Measurements from ENCODE around the gene SEC14L3. TPM values are rescaled to one million over a fixed set of nuclear protein-coding genes. Genes with fewer than 3 reads are reported as not detected.

SEC14L3 gene
- total RNA-seq, 1 experiment from 2014 or later = not detected

DNA sequence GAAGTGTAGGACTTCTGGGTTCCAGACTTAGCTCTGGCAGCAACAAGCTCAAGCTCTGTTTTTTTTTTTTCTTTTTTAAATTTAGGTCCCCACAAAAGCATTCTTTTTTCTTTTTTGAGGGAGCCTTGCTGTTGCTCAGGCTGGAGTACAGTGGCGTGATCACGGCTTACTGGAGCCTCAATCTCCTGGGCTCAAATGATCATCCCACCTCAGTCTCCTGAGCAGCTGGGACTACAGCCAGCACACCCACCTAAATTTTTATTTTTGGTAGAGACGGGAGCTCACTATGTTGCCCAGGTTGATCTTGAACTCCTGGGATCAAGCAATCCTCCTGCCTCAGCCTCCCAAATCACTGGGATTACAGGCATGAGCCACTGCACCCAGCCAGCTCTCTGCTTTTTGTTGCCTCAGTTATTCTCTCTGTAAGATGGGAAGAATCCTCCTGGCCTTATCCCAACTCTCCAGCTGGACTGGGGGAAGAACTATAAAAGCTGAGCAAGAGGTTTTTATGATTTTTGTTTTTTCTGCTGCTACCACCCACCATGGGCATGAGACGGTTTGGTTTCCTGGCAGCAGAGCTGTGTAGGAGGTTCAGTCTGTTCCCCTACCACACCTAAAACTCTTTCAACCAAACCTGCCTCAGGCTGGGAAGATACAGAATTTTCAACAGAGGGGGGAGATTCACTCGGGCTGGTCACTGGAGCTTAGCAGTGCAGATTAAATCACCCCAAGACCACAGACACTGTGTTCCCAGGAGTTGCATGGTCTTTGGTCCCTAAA lies 57.9 kb downstream of the SEC14L3 start:
- H3K4me3 Mint-ChIP-seq = no peak overlapping the region
- Histone ChIP-seq H4K5ac (ENCODE audit: insufficient read length, low read depth, low read length) (no peak overlapping the region), H3K4ac (ENCODE audit: low read depth, low read length) (no peak overlapping the region), H2BK5ac (ENCODE audit: insufficient read length, low read length) (no peak overlapping the region), H4K8ac (replicated peaks; ENCODE audit: insufficient read length, low read depth, low read length) (no peak overlapping the region), H4K91ac (ENCODE audit: insufficient read length, low read depth, low read length) (no peak overlapping the region), H3K4me1 (ENCODE audit: insufficient read depth, low read length) (no peaks in the 10 kb centered on the region), H3K27me3 (ENCODE audit: insufficient read depth, low read length) (no peaks in the 10 kb centered on the region), H3K79me2 (ENCODE audit: insufficient read depth, low read length) (no peaks in the 10 kb centered on the region), H3K9me3 (ENCODE audit: control insufficient read depth, low read depth, low read length) (no peaks in the 10 kb centered on the region), H2AK5ac (ENCODE audit: insufficient read length, low read length) (no peak overlapping the region), H3K4me2 (ENCODE audit: insufficient read depth, insufficient read length, low read length) (no peak overlapping the region), H4K20me1 (ENCODE audit: control insufficient read depth, insufficient read depth, insufficient read length) (no peaks in the 10 kb centered on the region), H2BK15ac (ENCODE audit: low read depth, low read length) (no peak overlapping the region), H3K56ac (ENCODE audit: insufficient read length, low read depth, low read length) (no peak overlapping the region), H3T11ph (ENCODE audit: low read length) (no peak overlapping the region), H2BK20ac (ENCODE audit: low read depth, low read length, poor library complexity, severe bottlenecking) (no peak overlapping the region), H3K9ac (ENCODE audit: extremely low read depth, insufficient read length, low read length) (no peak overlapping the region), H3K14ac (ENCODE audit: insufficient read depth, low read length) (no peak overlapping the region), H3K23me2 (ENCODE audit: insufficient read length, low read depth, low read length, poor library complexity, severe bottlenecking) (no peaks in the 10 kb centered on the region), H3K23ac (ENCODE audit: insufficient read length, low read depth, low read length) (no peak overlapping the region), H2BK120ac (ENCODE audit: low read depth, low read length, poor library complexity, severe bottlenecking) (no peak overlapping the region), H2BK12ac (ENCODE audit: insufficient read length, low read depth, low read length) (no peak overlapping the region), H3K18ac (ENCODE audit: insufficient read length, low read depth, low read length) (no peak overlapping the region), H3K27ac (ENCODE audit: insufficient read length, low read depth, low read length) (no peak overlapping the region), H2AFZ (ENCODE audit: low read length) (no peak overlapping the region), H3K79me1 (ENCODE audit: insufficient read depth, low read depth, low read length, poor library complexity, severe bottlenecking) (no peaks in the 10 kb centered on the region)
- H3K4me1 Mint-ChIP-seq = peaks cover 0 to 5% of the 10 kb centered on the region in 2 experiments; a peak in 1 of 4 replicates
- H3K27me3 Mint-ChIP-seq (ENCODE audit: low read depth) = no peaks in the 10 kb centered on the region
- H3K27ac Mint-ChIP-seq = no peak overlapping the region
- no CpG with 5 or more reads among the region's 5 CpGs for WGBS (ENCODE audit: extremely low coverage, insufficient read length, low lambda C conversion rate)
- no peak for TF ChIP-seq CTCF (conservative IDR thresholded peaks at IDR 0.05)
- H3K9me3 Mint-ChIP-seq = no peaks in the 10 kb centered on the region
- no peak for DNase-seq
- H3K36me3 Mint-ChIP-seq (ENCODE audit: insufficient read depth in 1 of 3, low read depth in 3 of 3) = peaks cover 13 to 68% (median 44%) of the 10 kb centered on the region in 3 experiments

Measured in H9 (cell line).